ENCODE results near the gene COL16A1. TPM values are rescaled to one million over a fixed set of nuclear protein-coding genes. Genes with fewer than 3 reads are reported as not detected.

Gene COL16A1
- total and polyA plus RNA-seq, 2 of the 13 experiments (the other 11 are each of a cell fraction or from before 2014, with no cell fraction given) = 4.3 to 12.2 TPM

DNA sequence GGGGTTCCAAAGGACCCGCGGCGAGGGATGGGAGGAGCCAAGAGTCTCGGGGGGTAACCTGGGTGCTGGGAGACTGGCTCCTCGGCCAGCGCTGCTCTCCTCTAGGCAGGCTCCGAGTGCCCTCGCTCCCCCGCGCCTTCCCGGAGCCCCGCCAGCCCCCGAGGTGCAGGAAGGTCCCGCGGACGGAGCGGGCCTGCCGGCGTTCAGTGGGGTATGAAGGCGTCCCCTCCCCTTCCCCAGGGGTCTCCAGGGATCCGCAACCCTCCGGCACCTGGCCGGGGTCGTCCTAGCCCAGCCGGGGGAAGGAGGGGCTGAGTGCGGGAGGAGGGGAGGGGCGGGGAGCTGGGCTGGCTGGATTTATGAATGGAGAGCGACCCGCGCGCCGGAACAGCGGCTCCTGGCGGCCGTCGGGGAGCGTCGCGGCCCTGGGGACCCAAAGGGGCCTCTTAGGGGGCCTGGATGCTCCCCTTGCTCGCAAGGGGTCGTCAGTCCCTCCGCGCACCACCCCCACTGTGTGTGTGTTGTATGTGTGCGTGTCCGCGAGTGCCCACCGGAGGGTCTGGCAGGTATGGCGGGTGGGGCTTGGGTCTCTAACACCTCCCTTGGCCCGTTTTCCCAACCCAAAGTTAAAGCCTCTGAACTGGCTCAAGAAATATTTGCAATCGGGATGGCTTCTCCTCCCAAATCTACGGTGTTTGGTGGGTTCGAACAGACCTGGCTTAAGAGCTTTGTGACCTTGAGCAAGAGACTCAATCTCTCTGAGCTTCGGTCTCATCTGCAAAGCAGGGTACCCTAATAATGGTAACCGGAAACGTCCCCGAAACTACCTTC, 85.7 kb downstream of the COL16A1 start (continued):
- TF ChIP-seq ZSCAN31 (CRISPR knock-in tag; IDR thresholded peaks at IDR 0.05; ENCODE audit: low read depth) (0 out of 2 replicates have a peak, but pooled peaks have one; percentile 25), RBM39 (IDR thresholded peaks at IDR 0.05; ENCODE audit: low read depth, low read length, poor library complexity, severe bottlenecking) (peak; percentile 25), ZMAT3 (CRISPR knock-in tag; conservative IDR thresholded peaks at IDR 0.05) (0 out of 2 replicates have a peak, but pooled peaks have one; percentile 15), KDM2A (CRISPR knock-in tag; IDR thresholded peaks at IDR 0.05; ENCODE audit: borderline replicate concordance, low read depth) (peak; percentile 66; the same call in 1 of the 2 replicates), TBX2 (CRISPR knock-in tag; IDR thresholded peaks at IDR 0.05; ENCODE audit: borderline replicate concordance) (peak; percentile 37; the same call in 1 of the 2 replicates), ZNF441 (CRISPR knock-in tag; IDR thresholded peaks at IDR 0.05; ENCODE audit: borderline replicate concordance) (0 out of 2 replicates have a peak, but pooled peaks have one; percentile 34), RAD21 (CRISPR knock-in tag; IDR thresholded peaks at IDR 0.05) (peak; percentile 66), CHD2 (IDR thresholded peaks at IDR 0.05; ENCODE audit: low read depth, low read length) (no peak), RXRB (CRISPR knock-in tag; IDR thresholded peaks at IDR 0.05; ENCODE audit: borderline replicate concordance) (no peak), MAZ (IDR thresholded peaks at IDR 0.05; ENCODE audit: borderline replicate concordance, low read depth, low read length) (no peak), MAZ (CRISPR knock-in tag; IDR thresholded peaks at IDR 0.05; ENCODE audit: low read depth) (peak; percentile 60; the same call in 1 of the 2 replicates), HOXD1 (CRISPR knock-in tag; IDR thresholded peaks at IDR 0.05) (0 out of 2 replicates have a peak, but pooled peaks have one; percentile 26), STAG1 (CRISPR knock-in tag; IDR thresholded peaks at IDR 0.05) (peak; percentile 59), ZNF589 (CRISPR knock-in tag; conservative IDR thresholded peaks at IDR 0.05) (no peak), ZBTB8A (CRISPR knock-in tag; IDR thresholded peaks at IDR 0.05; ENCODE audit: borderline replicate concordance, low read depth) (no peak)
- TF ChIP-seq, protein P1, sequence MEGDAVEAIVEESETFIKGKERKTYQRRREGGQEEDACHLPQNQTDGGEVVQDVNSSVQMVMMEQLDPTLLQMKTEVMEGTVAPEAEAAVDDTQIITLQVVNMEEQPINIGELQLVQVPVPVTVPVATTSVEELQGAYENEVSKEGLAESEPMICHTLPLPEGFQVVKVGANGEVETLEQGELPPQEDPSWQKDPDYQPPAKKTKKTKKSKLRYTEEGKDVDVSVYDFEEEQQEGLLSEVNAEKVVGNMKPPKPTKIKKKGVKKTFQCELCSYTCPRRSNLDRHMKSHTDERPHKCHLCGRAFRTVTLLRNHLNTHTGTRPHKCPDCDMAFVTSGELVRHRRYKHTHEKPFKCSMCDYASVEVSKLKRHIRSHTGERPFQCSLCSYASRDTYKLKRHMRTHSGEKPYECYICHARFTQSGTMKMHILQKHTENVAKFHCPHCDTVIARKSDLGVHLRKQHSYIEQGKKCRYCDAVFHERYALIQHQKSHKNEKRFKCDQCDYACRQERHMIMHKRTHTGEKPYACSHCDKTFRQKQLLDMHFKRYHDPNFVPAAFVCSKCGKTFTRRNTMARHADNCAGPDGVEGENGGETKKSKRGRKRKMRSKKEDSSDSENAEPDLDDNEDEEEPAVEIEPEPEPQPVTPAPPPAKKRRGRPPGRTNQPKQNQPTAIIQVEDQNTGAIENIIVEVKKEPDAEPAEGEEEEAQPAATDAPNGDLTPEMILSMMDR (CRISPR knock-in tag; IDR thresholded peaks at IDR 0.05) = peak; percentile 82
- TF ChIP-seq, protein P2, sequence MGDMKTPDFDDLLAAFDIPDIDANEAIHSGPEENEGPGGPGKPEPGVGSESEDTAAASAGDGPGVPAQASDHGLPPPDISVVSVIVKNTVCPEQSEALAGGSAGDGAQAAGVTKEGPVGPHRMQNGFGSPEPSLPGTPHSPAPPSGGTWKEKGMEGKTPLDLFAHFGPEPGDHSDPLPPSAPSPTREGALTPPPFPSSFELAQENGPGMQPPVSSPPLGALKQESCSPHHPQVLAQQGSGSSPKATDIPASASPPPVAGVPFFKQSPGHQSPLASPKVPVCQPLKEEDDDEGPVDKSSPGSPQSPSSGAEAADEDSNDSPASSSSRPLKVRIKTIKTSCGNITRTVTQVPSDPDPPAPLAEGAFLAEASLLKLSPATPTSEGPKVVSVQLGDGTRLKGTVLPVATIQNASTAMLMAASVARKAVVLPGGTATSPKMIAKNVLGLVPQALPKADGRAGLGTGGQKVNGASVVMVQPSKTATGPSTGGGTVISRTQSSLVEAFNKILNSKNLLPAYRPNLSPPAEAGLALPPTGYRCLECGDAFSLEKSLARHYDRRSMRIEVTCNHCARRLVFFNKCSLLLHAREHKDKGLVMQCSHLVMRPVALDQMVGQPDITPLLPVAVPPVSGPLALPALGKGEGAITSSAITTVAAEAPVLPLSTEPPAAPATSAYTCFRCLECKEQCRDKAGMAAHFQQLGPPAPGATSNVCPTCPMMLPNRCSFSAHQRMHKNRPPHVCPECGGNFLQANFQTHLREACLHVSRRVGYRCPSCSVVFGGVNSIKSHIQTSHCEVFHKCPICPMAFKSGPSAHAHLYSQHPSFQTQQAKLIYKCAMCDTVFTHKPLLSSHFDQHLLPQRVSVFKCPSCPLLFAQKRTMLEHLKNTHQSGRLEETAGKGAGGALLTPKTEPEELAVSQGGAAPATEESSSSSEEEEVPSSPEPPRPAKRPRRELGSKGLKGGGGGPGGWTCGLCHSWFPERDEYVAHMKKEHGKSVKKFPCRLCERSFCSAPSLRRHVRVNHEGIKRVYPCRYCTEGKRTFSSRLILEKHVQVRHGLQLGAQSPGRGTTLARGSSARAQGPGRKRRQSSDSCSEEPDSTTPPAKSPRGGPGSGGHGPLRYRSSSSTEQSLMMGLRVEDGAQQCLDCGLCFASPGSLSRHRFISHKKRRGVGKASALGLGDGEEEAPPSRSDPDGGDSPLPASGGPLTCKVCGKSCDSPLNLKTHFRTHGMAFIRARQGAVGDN (CRISPR knock-in tag; IDR thresholded peaks at IDR 0.05) = peak; percentile 56
- TF ChIP-seq, protein P3, sequence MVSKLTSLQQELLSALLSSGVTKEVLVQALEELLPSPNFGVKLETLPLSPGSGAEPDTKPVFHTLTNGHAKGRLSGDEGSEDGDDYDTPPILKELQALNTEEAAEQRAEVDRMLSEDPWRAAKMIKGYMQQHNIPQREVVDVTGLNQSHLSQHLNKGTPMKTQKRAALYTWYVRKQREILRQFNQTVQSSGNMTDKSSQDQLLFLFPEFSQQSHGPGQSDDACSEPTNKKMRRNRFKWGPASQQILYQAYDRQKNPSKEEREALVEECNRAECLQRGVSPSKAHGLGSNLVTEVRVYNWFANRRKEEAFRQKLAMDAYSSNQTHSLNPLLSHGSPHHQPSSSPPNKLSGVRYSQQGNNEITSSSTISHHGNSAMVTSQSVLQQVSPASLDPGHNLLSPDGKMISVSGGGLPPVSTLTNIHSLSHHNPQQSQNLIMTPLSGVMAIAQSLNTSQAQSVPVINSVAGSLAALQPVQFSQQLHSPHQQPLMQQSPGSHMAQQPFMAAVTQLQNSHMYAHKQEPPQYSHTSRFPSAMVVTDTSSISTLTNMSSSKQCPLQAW (CRISPR knock-in tag; IDR thresholded peaks at IDR 0.05) = peak; percentile 52; the same call in 1 of the 2 replicates
